NCI-H187 (cell line): ENCODE results near the gene ADAM12.

Source experiments
- DNase-seq, 2 experiments: peaks; one replicate each; lab custom pipeline; 2025; lab: John Stamatoyannopoulos, UW

The ADAM12 gene

DNA sequence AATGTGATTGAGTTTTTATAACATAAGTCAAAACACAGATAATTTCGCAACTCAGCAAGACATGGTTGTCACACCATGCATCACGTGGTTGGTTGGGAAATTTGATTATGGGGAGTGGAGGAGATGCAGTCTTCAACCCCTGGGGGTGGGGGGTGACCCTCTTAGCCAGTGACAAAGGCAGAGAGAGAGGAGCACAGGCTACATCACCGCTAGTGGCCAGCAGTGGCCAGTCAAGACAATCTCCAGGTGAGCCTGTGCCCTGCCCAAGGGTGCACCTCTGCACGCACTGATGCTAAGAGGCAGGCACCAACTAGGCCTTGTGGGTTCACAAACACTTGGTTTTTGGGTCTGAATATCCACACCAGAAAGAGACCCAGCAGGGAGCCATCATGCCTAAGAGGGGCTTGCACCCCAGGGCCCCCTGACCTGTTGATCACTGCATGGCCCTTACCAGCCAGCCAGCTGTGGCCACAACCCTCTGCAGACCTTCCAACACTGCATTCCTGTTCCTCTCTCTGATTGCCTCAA lies 247.5 kb downstream of the ADAM12 start:
- no peak for DNase-seq

DNA sequence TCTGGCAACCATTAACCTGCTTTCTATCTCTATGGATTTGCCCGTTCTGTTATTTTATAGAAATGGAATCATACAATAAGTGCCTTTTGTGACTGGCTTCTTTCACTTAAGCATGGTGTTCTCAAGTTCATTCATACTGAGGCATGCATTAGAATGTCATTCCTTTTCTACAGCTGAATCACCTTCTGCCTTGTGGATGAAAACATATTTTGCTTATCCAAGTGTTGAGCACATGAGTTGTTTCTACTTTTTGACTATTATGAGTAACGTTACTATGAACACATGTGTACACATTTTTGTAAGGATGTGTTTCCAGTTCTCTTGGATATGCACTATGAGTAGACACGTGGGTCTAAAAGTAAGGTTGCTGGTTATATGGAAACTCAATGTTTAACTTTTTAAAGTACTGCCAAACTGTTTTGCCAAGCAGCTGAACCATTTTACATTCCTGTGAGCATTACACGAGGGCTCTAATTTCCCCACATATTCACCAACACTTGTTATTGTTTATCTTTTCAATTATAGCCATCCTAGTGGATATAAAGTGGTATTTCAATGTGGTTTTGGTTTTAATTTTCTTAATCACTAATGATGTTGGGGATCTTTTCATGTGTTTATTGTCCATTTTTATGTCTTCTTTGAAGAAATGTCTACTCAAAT lies 250.6 kb downstream of the ADAM12 start:
- no peak for DNase-seq

DNA sequence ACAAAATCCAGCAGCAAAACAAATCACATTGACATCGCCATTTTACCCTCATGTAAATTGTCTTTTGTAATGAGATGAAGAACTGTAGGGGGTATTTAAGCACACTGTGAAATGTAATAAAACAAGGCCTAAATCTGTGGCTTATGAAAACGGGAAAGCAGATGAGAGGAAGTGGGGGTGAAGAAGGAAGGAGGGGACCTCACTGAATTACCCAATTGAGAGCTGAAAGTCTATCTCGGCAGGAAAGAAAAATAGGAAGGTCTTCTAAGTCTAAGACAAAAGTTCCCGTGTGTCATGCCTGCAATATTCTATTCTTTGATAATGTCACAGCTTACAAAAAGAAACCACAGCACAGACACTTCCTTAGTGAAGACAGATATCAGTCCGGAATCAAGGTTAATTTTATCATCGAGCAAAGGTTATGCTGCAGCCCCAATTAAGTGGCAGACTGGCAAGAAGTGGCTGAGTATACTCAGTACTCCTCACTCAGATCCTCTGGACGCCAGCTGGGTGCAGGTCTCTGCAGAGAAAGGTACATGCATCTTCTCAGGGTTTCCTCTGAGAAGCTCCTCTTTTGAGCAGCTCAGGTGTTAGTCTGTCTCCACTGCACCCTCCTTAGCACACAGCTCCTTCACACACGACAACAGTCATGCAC lies 252.2 kb downstream of the ADAM12 start:
- DNase-seq, result no peak

GRCh38 chr10:126135177-126135576 lies 253.1 kb downstream of the ADAM12 start:
- DNase-seq, result no peak

- DNase-seq, result no peak
These were observed 254.2 kb downstream of the ADAM12 start for GRCh38 chr10:126133906-126134656.

GRCh38 chr10:126133082-126133620 lies 255.1 kb downstream of the ADAM12 start:
- DNase-seq, result no peak

DNA sequence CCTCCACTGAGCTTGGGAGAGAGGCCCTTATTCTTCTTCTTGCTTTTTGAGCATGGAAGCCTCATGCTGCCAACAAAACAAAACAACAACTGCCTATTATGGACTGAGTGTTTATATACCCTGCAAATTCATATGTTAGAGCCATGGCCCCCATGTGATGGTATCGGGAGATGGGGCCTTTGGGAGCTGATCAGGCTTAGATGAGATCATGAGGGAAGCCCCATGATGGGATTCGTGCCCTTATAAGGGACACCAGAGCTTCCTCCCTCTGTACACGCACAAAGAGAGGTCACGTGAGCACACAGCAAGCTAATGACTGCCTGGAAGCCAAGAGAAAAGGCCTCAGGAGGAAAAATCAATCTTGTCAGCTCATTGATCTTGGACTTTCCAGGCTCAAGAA lies 256.9 kb downstream of the ADAM12 start:
- no peak for DNase-seq

GRCh38 chr10:126130271-126130710 lies 258.0 kb downstream of the ADAM12 start:
- no peak for DNase-seq

DNA sequence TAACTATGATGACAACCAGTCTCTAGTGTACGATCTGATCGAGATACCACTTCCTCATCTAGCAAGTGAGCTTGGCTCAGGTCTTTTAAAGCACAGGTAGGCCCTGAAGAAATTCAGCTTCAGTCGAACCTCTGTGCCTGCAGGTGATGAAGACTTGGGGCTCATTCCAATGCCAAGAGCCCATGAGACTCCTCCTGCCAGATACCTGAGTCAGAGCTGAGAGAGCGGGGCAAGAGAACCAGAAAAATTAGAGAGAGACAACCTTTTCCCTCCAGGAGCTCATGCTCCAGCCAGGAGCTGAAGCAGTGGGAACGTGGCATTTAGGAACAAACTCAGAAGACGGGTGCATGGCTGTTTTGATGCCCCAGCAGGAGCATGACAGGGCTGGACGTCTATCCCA lies 259.3 kb downstream of the ADAM12 start:
- DNase-seq, result no peak

DNA sequence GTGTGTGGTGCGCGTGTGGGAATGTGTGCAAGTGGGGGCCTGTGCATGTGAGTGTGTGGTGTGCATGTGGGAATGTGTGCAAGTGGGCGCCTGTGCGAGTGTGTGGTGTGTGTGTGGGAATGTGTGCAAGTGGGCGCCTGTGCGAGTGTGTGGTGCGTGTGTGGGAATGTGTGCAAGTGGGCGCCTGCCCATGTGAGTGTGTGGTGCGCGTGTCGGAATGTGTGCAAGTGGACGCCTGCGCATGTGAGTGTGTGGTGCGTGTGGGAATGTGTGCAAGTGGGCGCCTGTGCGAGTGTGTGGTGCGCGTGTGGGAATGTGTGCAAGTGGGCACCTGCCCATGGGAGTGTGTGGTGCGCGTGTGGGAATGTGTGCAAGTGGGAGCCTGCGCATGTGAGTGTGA lies 259.7 kb downstream of the ADAM12 start:
- no peak for DNase-seq

GRCh38 chr10:126127481-126128029 lies 260.7 kb downstream of the ADAM12 start:
- DNase-seq, result no peak

- DNase-seq, result no peak
These were observed 261.4 kb downstream of the ADAM12 start for GRCh38 chr10:126126866-126127265.

- no peak for DNase-seq
These were observed 262.3 kb downstream of the ADAM12 start for GRCh38 chr10:126126023-126126422.

DNA sequence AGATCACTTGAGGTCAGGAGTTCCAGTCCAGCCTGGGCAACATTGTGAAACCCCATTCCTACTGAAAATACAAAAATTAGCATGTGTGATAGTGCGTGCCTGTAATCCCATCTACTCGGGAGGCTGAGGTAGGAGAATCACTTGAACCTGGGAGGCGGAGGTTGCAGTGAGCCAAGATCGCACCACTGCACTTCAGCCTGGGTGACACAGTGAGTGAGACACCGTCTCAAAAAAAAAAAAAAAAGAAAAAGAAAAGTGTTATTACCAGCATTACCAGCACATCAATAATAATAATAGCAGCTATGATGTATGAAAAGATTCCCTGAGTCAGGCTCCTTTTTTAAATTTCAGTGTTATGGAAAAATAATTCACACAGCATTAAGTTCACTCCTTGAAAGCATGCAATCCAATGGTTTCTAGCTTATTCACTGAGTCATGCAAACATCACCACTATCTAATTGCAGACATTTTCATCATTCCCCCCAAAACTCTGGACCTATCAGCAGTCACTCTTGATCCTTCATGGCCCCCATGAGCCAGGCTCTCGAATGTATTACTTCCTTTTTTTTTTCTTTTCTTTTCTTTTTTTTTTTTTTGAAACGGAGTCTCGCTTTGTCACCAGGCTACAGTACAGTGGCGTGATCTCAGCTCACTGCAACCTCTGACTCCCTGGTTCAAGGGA lies 263.5 kb downstream of the ADAM12 start:
- no peak for DNase-seq

DNA sequence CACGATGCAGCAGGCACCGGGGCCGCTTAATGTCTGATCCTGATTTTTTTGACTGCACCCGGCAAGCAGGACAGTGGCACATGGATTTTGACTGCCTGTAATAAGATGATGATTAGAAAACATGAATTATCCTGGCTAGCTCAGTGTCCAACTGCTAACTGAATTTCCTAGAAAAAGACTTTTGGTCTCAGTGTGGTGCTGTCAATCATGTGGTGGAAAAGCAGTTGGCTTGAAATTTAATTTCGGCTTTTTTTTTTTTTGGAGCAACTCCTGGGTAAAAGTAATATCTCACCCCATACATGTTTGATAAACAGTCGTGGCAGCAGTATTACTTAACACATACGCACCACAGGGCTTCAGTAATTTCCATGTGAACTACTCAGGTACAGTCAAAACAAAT lies 264.2 kb downstream of the ADAM12 start:
- no peak for DNase-seq

GRCh38 chr10:126123466-126123865 lies 264.8 kb downstream of the ADAM12 start:
- DNase-seq, result no peak

DNA sequence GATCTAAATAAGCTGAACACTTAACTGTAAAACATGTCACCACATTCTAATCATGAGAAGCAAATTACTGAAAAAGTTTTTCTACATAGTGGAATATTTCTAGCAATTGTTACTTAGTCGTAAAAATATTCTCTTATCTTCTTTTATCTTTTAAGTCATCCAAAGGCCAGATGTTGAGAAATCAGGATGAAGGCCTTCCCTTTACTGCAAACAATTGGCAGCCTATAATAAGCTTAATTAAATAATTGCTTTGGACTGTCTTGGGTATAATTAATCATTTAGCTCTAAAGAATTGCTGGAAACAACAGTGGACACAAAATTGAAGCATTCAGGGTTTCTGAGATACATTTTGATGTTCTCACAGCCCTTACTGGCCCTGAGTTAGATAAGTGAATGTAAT lies 265.4 kb downstream of the ADAM12 start:
- DNase-seq, result no peak

DNA sequence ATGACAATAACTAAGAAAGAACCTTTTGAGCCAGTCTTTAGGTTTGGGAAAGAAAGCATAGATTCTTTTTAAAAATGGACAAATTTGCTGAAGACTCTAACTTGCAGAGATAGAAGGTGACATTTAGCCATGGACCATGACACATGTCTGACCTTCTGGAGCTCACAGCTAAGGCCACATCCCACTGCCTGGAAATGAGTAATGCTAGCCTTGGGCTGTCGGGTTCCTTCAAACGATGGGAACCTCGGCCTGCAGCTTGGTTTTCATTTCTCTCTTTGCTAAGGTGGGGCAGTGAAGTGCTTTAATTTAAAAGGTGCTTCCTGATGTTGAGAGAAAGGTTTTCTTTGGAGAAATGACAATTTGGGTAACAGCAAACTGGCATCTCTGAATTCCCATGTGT lies 268.7 kb downstream of the ADAM12 start:
- no peak for DNase-seq

- no peak for DNase-seq
These were observed 269.8 kb downstream of the ADAM12 start for GRCh38 chr10:126118476-126118875.

- no peak for DNase-seq
These were observed 271.1 kb downstream of the ADAM12 start for GRCh38 chr10:126117196-126117595.

GRCh38 chr10:126115886-126116285 lies 272.4 kb downstream of the ADAM12 start:
- no peak for DNase-seq
